ENCODE results near the gene TPRA1. TPM values are rescaled to one million over a fixed set of nuclear protein-coding genes. Genes with fewer than 3 reads are reported as not detected.
A peak's percentile ranks its signal among the peaks of the same experiment; 100 is the strongest.
"Not testable (repeated sequence)": the region's sequence is repeated elsewhere in the genome, so short reads cannot be mapped to it uniquely, and the experiment has no call there.

TPRA1 gene
- polyA plus RNA-seq, 3 donors from 2014 or later: 20.8 to 36.0 (median 31.5) TPM

- no peak overlapping the region for H3K27ac Mint-ChIP-seq
- H3K4me1 Mint-ChIP-seq: no peaks in the 10 kb centered on the region
- DNase-seq: no peak
- peaks cover 27 to 45% (median 35%) of the 10 kb centered on the region in 3 donors for H3K36me3 Mint-ChIP-seq
- H3K4me3 Mint-ChIP-seq: no peak overlapping the region
- no peaks in the 10 kb centered on the region for H3K9me3 Mint-ChIP-seq
- no peaks in the 10 kb centered on the region for H3K27me3 Mint-ChIP-seq (ENCODE audit: low read depth in 3 of 3)
Observed at GRCh38 chr3:127611251-127611650, 20.7 kb upstream of the TPRA1 start.

- Mint-ChIP-seq H3K9me3 (no peaks in the 10 kb centered on the region), H3K4me1 (no peaks in the 10 kb centered on the region), H3K27ac (no peak overlapping the region), H3K4me3 (no peak overlapping the region), H3K27me3 (ENCODE audit: low read depth in 3 of 3) (no peaks in the 10 kb centered on the region), H3K36me3 (peaks cover 23 to 48% (median 34%) of the 10 kb centered on the region in 3 donors)
- no peak for DNase-seq
Observed at GRCh38 chr3:127610105-127610504, 19.6 kb upstream of the TPRA1 start.

- Mint-ChIP-seq H3K4me3 (no peak overlapping the region), H3K27ac (peak overlapping the region in 1 of 6 donors; percentile 58), H3K36me3 (peaks cover 13 to 47% (median 34%) of the 10 kb centered on the region in 3 donors), H3K4me1 (no peaks in the 10 kb centered on the region), H3K27me3 (ENCODE audit: low read depth in 3 of 3) (peaks cover 0 to 1% (median 0%) of the 10 kb centered on the region in 3 donors), H3K9me3 (no peaks in the 10 kb centered on the region)
- no peak for DNase-seq
Observed at GRCh38 chr3:127608362-127608718, 17.8 kb upstream of the TPRA1 start.

- Mint-ChIP-seq H3K27me3 (ENCODE audit: low read depth in 3 of 3) (peaks cover 0 to 1% (median 0%) of the 10 kb centered on the region in 3 donors), H3K27ac (no peak overlapping the region), H3K4me3 (no peak overlapping the region), H3K9me3 (no peaks in the 10 kb centered on the region), H3K36me3 (peaks cover 13 to 42% (median 28%) of the 10 kb centered on the region in 3 donors), H3K4me1 (no peaks in the 10 kb centered on the region)
- no peak for DNase-seq
Observed at GRCh38 chr3:127607675-127608361, 17.3 kb upstream of the TPRA1 start.

- H3K4me1 Mint-ChIP-seq: no peaks in the 10 kb centered on the region
- no peaks in the 10 kb centered on the region for H3K9me3 Mint-ChIP-seq
- DNase-seq: no peak
- H3K36me3 Mint-ChIP-seq: peaks cover 18 to 36% (median 25%) of the 10 kb centered on the region in 3 donors
- no peak overlapping the region for H3K27ac Mint-ChIP-seq
- H3K4me3 Mint-ChIP-seq: no peak overlapping the region
- peaks cover 0 to 1% (median 0%) of the 10 kb centered on the region in 3 donors for H3K27me3 Mint-ChIP-seq (ENCODE audit: low read depth in 3 of 3)
Observed at GRCh38 chr3:127606981-127607595, 16.6 kb upstream of the TPRA1 start.

- Mint-ChIP-seq H3K4me3 (no peak overlapping the region), H3K4me1 (peaks cover 0 to under 1% of the 10 kb centered on the region in 2 donors), H3K27ac (no peak overlapping the region), H3K27me3 (ENCODE audit: low read depth in 3 of 3) (peaks cover 0 to 1% (median 0%) of the 10 kb centered on the region in 3 donors), H3K9me3 (no peaks in the 10 kb centered on the region), H3K36me3 (peaks cover 19 to 32% (median 23%) of the 10 kb centered on the region in 3 donors)
- DNase-seq: no peak
Observed at GRCh38 chr3:127606086-127606805, 15.7 kb upstream of the TPRA1 start.

- H3K9me3 Mint-ChIP-seq; H3K27ac Mint-ChIP-seq; DNase-seq; H3K4me3 Mint-ChIP-seq; H3K4me1 Mint-ChIP-seq; H3K27me3 Mint-ChIP-seq (ENCODE audit: low read depth in 3 of 3): not testable (repeated sequence)
- H3K36me3 Mint-ChIP-seq: peaks cover 19 to 30% (median 20%) of the 10 kb centered on the region in 3 donors
Observed at GRCh38 chr3:127605547-127605946, 15.0 kb upstream of the TPRA1 start.

GRCh38 chr3:127604546-127605165, 14.1 kb upstream of the TPRA1 start:
- no peak overlapping the region for H3K4me3 Mint-ChIP-seq
- peaks cover 16 to 22% (median 19%) of the 10 kb centered on the region in 3 donors for H3K36me3 Mint-ChIP-seq
- H3K9me3 Mint-ChIP-seq: no peaks in the 10 kb centered on the region
- H3K4me1 Mint-ChIP-seq: peaks cover 0 to 6% of the 10 kb centered on the region in 2 donors
- no peak overlapping the region for H3K27ac Mint-ChIP-seq
- peaks cover 0 to 1% (median 0%) of the 10 kb centered on the region in 3 donors for H3K27me3 Mint-ChIP-seq (ENCODE audit: low read depth in 3 of 3)
- no peak for DNase-seq

GRCh38 chr3:127604035-127604434, 13.5 kb upstream of the TPRA1 start:
- Mint-ChIP-seq H3K4me3 (no peak overlapping the region), H3K9me3 (no peaks in the 10 kb centered on the region), H3K36me3 (peaks cover 14 to 20% (median 17%) of the 10 kb centered on the region in 3 donors), H3K4me1 (peaks cover 2 to 8% of the 10 kb centered on the region in 2 donors), H3K27me3 (ENCODE audit: low read depth in 3 of 3) (peaks cover 0 to 1% (median 0%) of the 10 kb centered on the region in 3 donors), H3K27ac (no peak overlapping the region)
- DNase-seq: no peak

- no peak overlapping the region for H3K27ac Mint-ChIP-seq
Observed at GRCh38 chr3:127600749-127601456, 10.4 kb upstream of the TPRA1 start.

GRCh38 chr3:127598841-127599570, 8.5 kb upstream of the TPRA1 start:
- Mint-ChIP-seq H3K27me3 (ENCODE audit: low read depth in 3 of 3) (peaks cover 0 to 5% (median 1%) of the 10 kb centered on the region in 3 donors), H3K9me3 (no peaks in the 10 kb centered on the region), H3K36me3 (peaks cover 0 to 10% (median 2%) of the 10 kb centered on the region in 3 donors), H3K4me3 (peak overlapping the region; percentile 83 to 90 (median 87)), H3K4me1 (peaks cover 7 to 24% of the 10 kb centered on the region in 2 donors), H3K27ac (peak overlapping the region; percentile 80 to 93 (median 82))
- DNase-seq: no peak

More at GRCh38 chr3:127600749-127601456, 10.4 kb upstream of the TPRA1 start:
- Mint-ChIP-seq H3K9me3 (no peaks in the 10 kb centered on the region), H3K27me3 (ENCODE audit: low read depth in 3 of 3) (peaks cover 0 to 6% (median 1%) of the 10 kb centered on the region in 3 donors), H3K36me3 (peaks cover 0 to 10% (median 8%) of the 10 kb centered on the region in 3 donors), H3K4me3 (no peak overlapping the region), H3K4me1 (peaks cover 7 to 24% of the 10 kb centered on the region in 2 donors)
- DNase-seq: no peak

- peaks cover 0 to 4% (median 0%) of the 10 kb centered on the region in 3 donors for H3K36me3 Mint-ChIP-seq
- H3K4me3 Mint-ChIP-seq: peak overlapping the region; percentile 37 to 90 (median 87)
- no peaks in the 10 kb centered on the region for H3K9me3 Mint-ChIP-seq
- peak overlapping the region in 4 of 6 donors; percentile 40 to 95 (median 57) for H3K27ac Mint-ChIP-seq
- peaks cover 0 to 5% (median 1%) of the 10 kb centered on the region in 3 donors for H3K27me3 Mint-ChIP-seq (ENCODE audit: low read depth in 3 of 3)
- H3K4me1 Mint-ChIP-seq: peaks cover 7 to 24% of the 10 kb centered on the region in 2 donors
- no peak for DNase-seq
Observed at GRCh38 chr3:127597020-127597771, 6.7 kb upstream of the TPRA1 start.
